H1 (cell line): ENCODE results near the gene SRGAP2C. TPM values are rescaled to one million over a fixed set of nuclear protein-coding genes. Genes with fewer than 3 reads are reported as not detected.
"Not testable (repeated sequence)": the region's sequence is repeated elsewhere in the genome, so short reads cannot be mapped to it uniquely, and the experiment has no call there.

Experiments
- CTCF ChIA-PET: fragments of 300-600 bp; sonication (Branson Sonifier 250); formaldehyde crosslinking; loops from one replicate; lab custom pipeline; 2021; ENCODE audit not compliant: partially characterized antibody; lab: Charles Lee
- POLR2A ChIA-PET: fragments of 300-600 bp; sonication (Branson Sonifier 250); formaldehyde crosslinking; loops from one replicate; lab custom pipeline; 2021; ENCODE audit warnings: inconsistent platforms; ENCODE audit not compliant: partially characterized antibody; lab: Charles Lee
- DNase-seq, 2 experiments: peaks; one replicate each; pipeline versions ENCODE4 v3.0.0 to v3.0.0-alpha.2; 2010 to 2022; ENCODE audit warnings: low spot score in 2 of 2, low read depth in 1 of 2, mixed read lengths in 1 of 2
- FAIRE-seq: peaks from 2 replicates; lab custom pipeline; 2011; peaks lifted over from hg19 to GRCh38; lab: Jason Lieb, UNC
- H2AFZ ChIP-seq: 2 replicates; pipeline ENCODE4 v1.8.1; 2012; ENCODE audit warnings: low read length, inconsistent platforms
- H2AK5ac ChIP-seq: 2 replicates; pipeline ENCODE4 v1.6.1; 2013; ENCODE audit warnings: low read depth, low read length
- H2BK120ac ChIP-seq: replicated peaks from 2 replicates; pipeline ENCODE3; 2013; ENCODE audit warnings: low read depth, low read length, inconsistent platforms
- H2BK12ac ChIP-seq: 2 replicates; pipeline ENCODE4 v1.6.1; 2013; ENCODE audit warnings: low read depth, low read length
- H2BK15ac ChIP-seq: 2 replicates; pipeline ENCODE4 v1.6.1; 2013; ENCODE audit warnings: low read length
- H2BK20ac ChIP-seq: 2 replicates; pipeline ENCODE4 v1.6.1; 2013; ENCODE audit warnings: low read length
- H2BK5ac ChIP-seq: 2 replicates; pipeline ENCODE4 v1.6.1; 2013; ENCODE audit warnings: low read depth, low read length
- H3K14ac ChIP-seq: 2 replicates; pipeline ENCODE4 v1.6.1; 2013; ENCODE audit warnings: inconsistent platforms; ENCODE audit not compliant: insufficient read length
- H3K18ac ChIP-seq: 2 replicates; pipeline ENCODE4 v1.6.1; 2013; ENCODE audit warnings: low read length; ENCODE audit errors: extremely low read depth
- H3K23ac ChIP-seq: 2 replicates; pipeline ENCODE4 v1.6.1; 2013; ENCODE audit warnings: inconsistent platforms; ENCODE audit not compliant: insufficient read length
- H3K23me2 ChIP-seq: 2 replicates; pipeline ENCODE4 v1.6.1; 2013; ENCODE audit warnings: low read depth, low read length
- H3K27ac ChIP-seq: 2 replicates; pipeline ENCODE4 v1.6.1; 2011; ENCODE audit warnings: low read depth, low read length, inconsistent platforms
- H3K27me3 ChIP-seq, 4 experiments: replicated peaks in 1 of 4; 1 replicate in 1 of 4; 2 replicates in 3 of 4; pipeline versions ENCODE4 v1.6.1 to v1.8.1; 2011 to 2013; ENCODE audit warnings: low read length in 3 of 4, mild to moderate bottlenecking in 3 of 4, inconsistent platforms in 2 of 4, mixed read lengths in 2 of 4, moderate library complexity in 1 of 4; ENCODE audit not compliant: control insufficient read depth in 3 of 4, insufficient read depth in 3 of 4; ENCODE audit errors: extremely low read depth in 1 of 4
- H3K36me3 ChIP-seq, 4 experiments: 2 replicates each; pipeline versions ENCODE4 v1.6.1 to v1.8.1; 2011 to 2013; ENCODE audit warnings: mild to moderate bottlenecking in 4 of 4, low read length in 3 of 4, moderate library complexity in 2 of 4, control low read depth in 1 of 4, inconsistent platforms in 1 of 4; ENCODE audit not compliant: insufficient read depth in 4 of 4, control insufficient read depth in 2 of 4
- H3K4ac ChIP-seq: replicated peaks from 2 replicates; pipeline ENCODE3; 2013; ENCODE audit warnings: low read length, low read depth, mixed read lengths, inconsistent platforms; ENCODE audit not compliant: insufficient read length
- H3K4me1 ChIP-seq, 4 experiments: replicated peaks in 1 of 4; 1 replicate in 1 of 4; 2 replicates in 3 of 4; pipeline versions ENCODE4 v1.6.1 to v1.8.1; 2011 to 2013; ENCODE audit warnings: low read length in 3 of 4, inconsistent platforms in 2 of 4, mixed read lengths in 1 of 4; ENCODE audit not compliant: insufficient read depth in 4 of 4, control insufficient read depth in 3 of 4
- H3K4me2 ChIP-seq, 2 experiments: 2 replicates each; pipeline versions ENCODE4 v1.6.1 to v1.8.1; 2011 to 2013; ENCODE audit warnings: low read depth in 2 of 2, low read length in 2 of 2, control low read depth in 1 of 2, inconsistent platforms in 1 of 2, mild to moderate bottlenecking in 1 of 2; ENCODE audit not compliant: insufficient read depth in 1 of 2
- H3K4me3 ChIP-seq, 4 experiments: fragments of 200-600, 300-600 bp in 1 of 4; sonication (generic), shearing (Covaris generic), sonication (Bioruptor Twin) in 1 of 4; 2 replicates each; pipeline versions ENCODE4 v1.5.1 to v1.8.1; 2011 to 2016; ENCODE audit warnings: low read length in 4 of 4, low read depth in 3 of 4, control low read depth in 2 of 4, inconsistent platforms in 2 of 4, mild to moderate bottlenecking in 2 of 4, mixed read lengths in 1 of 4, moderate library complexity in 1 of 4; ENCODE audit not compliant: insufficient read depth in 2 of 4; ENCODE audit errors: extremely low read depth in 1 of 4
- H3K56ac ChIP-seq: replicated peaks from 2 replicates; pipeline ENCODE3; 2013; ENCODE audit warnings: low read depth, mild to moderate bottlenecking, mixed read lengths, low read length, inconsistent platforms; ENCODE audit not compliant: insufficient read length
- H3K79me1 ChIP-seq: 2 replicates; pipeline ENCODE4 v1.6.1; 2013; ENCODE audit warnings: low read depth, low read length, control low read depth
- H3K79me2 ChIP-seq, 2 experiments: 2 replicates each; pipeline versions ENCODE4 v1.6.1 to v1.8.1; 2012 to 2013; ENCODE audit warnings: low read length in 2 of 2, mild to moderate bottlenecking in 2 of 2, inconsistent platforms in 1 of 2; ENCODE audit not compliant: insufficient read depth in 2 of 2, control insufficient read depth in 1 of 2
- H3K9ac ChIP-seq, 4 experiments: replicated peaks in 1 of 4; 1 replicate in 1 of 4; 2 replicates in 3 of 4; pipeline versions ENCODE4 v1.6.1 to v1.8.1; 2011 to 2013; ENCODE audit warnings: low read depth in 3 of 4, low read length in 3 of 4, control low read depth in 2 of 4, mild to moderate bottlenecking in 2 of 4, moderate library complexity in 2 of 4, inconsistent platforms in 1 of 4; ENCODE audit errors: extremely low read depth in 1 of 4
- H3K9me3 ChIP-seq, 2 experiments: 2 replicates each; pipeline versions ENCODE4 v1.6.1 to v1.8.1; 2012 to 2013; ENCODE audit warnings: mild to moderate bottlenecking in 2 of 2, moderate library complexity in 2 of 2, control low read depth in 1 of 2, inconsistent platforms in 1 of 2, low read depth in 1 of 2, low read length in 1 of 2, mixed read lengths in 1 of 2; ENCODE audit not compliant: insufficient read depth in 2 of 2
- H4K20me1 ChIP-seq, 2 experiments: replicated peaks in 1 of 2; 2 replicates each; pipeline versions ENCODE3 to v1.8.1; 2011 to 2013; ENCODE audit warnings: inconsistent platforms in 2 of 2, low read length in 2 of 2, mild to moderate bottlenecking in 1 of 2; ENCODE audit not compliant: insufficient read depth in 2 of 2, control insufficient read depth in 1 of 2
- H4K5ac ChIP-seq: 2 replicates; pipeline ENCODE4 v1.6.1; 2013; ENCODE audit warnings: low read length, low read depth, mixed read lengths, inconsistent platforms; ENCODE audit not compliant: insufficient read length
- H4K8ac ChIP-seq: 2 replicates; pipeline ENCODE4 v1.8.0; 2013; ENCODE audit warnings: mild to moderate bottlenecking, moderate library complexity, low read length, inconsistent platforms; ENCODE audit not compliant: insufficient read depth; ENCODE audit errors: extremely low read depth
- H4K91ac ChIP-seq: replicated peaks from 2 replicates; pipeline ENCODE3; 2013; ENCODE audit warnings: low read length, mixed read lengths, inconsistent platforms; ENCODE audit not compliant: insufficient read length
- WGBS, 2 experiments: shearing (Covaris generic) in 1 of 2; methylation state at CpG; one replicate each; pipeline versions ENCODE4 v1.1.6 to v1.1.7; 2013 to 2015; ENCODE audit warnings: low lambda C conversion rate in 2 of 2, mixed read lengths in 2 of 2, inconsistent platforms in 1 of 2, low coverage in 1 of 2, missing lambda C conversion rate in 1 of 2; ENCODE audit not compliant: insufficient replicate concordance in 2 of 2, insufficient coverage in 1 of 2, insufficient read length in 1 of 2; ENCODE audit errors: extremely low coverage in 1 of 2, missing lambda C conversion rate in 1 of 2; 5-methylcytosine and 5-hydroxymethylcytosine counted together
- polyA plus RNA-seq, 7 experiments: library from polyadenylated mRNA; depleted of rRNA in 3 of 7; stranded (reverse) in 5 of 7; unstranded in 2 of 7; fragments of >200 nt in 5 of 7; fragments of 200-250 nt in 2 of 7; gene quantifications; 1 replicate in 5 of 7; 2 replicates in 1 of 7; 4 replicates in 1 of 7; pipeline versions ENCODE4 v1.2.1 to v1.2.3, GENCODE V29; 2011 to 2013; ENCODE audit warnings: missing spikeins in 2 of 7, mixed read lengths in 2 of 7
- total RNA-seq: library from RNA; stranded (reverse); fragmentation: NEBNext Ultra II Directional; extraction: Animal tissue kit (Norgen Biotek cat#: 25700); gene quantifications from 2 replicates; pipeline ENCODE4 v1.2.1, GENCODE V29; 2021

SRGAP2C gene
- total and polyA plus RNA-seq, 2 of the 8 experiments (the other 6 are each of a cell fraction or from before 2014, with no cell fraction given), result 2.5 to 25.2 TPM

- H2BK20ac ChIP-seq, H3K4me3 ChIP-seq, H3K36me3 ChIP-seq, H2AK5ac ChIP-seq, H3K4me2 ChIP-seq, H3K4me1 ChIP-seq, H3K4ac ChIP-seq, H3K9ac ChIP-seq, H3K79me1 ChIP-seq, H3K18ac ChIP-seq, H3K27me3 ChIP-seq, H2BK5ac ChIP-seq, H4K8ac ChIP-seq, H3K23ac ChIP-seq, H2AFZ ChIP-seq, H3K79me2 ChIP-seq, H3K14ac ChIP-seq, H4K91ac ChIP-seq, FAIRE-seq, H3K9me3 ChIP-seq, H2BK15ac ChIP-seq, POLR2A ChIA-PET, DNase-seq, H3K23me2 ChIP-seq, H3K56ac ChIP-seq, CTCF ChIA-PET, H4K20me1 ChIP-seq, H2BK12ac ChIP-seq, H2BK120ac ChIP-seq, H4K5ac ChIP-seq, H3K27ac ChIP-seq: not testable (repeated sequence)
- no CpG with 5 or more reads among the region's 9 CpGs for WGBS, 2 experiments
Observed at GRCh38 chr1:121227544-121228330, 43.0 kb downstream of the SRGAP2C start.

GRCh38 chr1:121230636-121231035 lies 45.9 kb downstream of the SRGAP2C start:
- H3K56ac ChIP-seq, H3K23me2 ChIP-seq, H3K27ac ChIP-seq, H3K4me2 ChIP-seq, POLR2A ChIA-PET, H3K36me3 ChIP-seq, FAIRE-seq, H2AK5ac ChIP-seq, H2AFZ ChIP-seq, H3K14ac ChIP-seq, CTCF ChIA-PET, H3K4me3 ChIP-seq, H3K18ac ChIP-seq, H3K27me3 ChIP-seq, H4K91ac ChIP-seq, H4K20me1 ChIP-seq, H3K9ac ChIP-seq, H4K8ac ChIP-seq, H3K23ac ChIP-seq, H3K4me1 ChIP-seq, H3K4ac ChIP-seq, H2BK20ac ChIP-seq, H2BK5ac ChIP-seq, DNase-seq, H2BK15ac ChIP-seq, H3K9me3 ChIP-seq, H3K79me2 ChIP-seq, H4K5ac ChIP-seq, H3K79me1 ChIP-seq, H2BK12ac ChIP-seq, H2BK120ac ChIP-seq: not testable (repeated sequence)
- WGBS, 2 experiments, result 100% methylated on average over 1 of the region's 4 CpGs; no CpG with 5 or more reads in 1 of the 2 experiments
